Retina (tissue), 1 donor: ENCODE data around the gene ADORA2A.

Experiments
- DNase-seq: peaks from one replicate; pipeline ENCODE4 v3.0.0-alpha.2; 2016

Gene ADORA2A

DNA sequence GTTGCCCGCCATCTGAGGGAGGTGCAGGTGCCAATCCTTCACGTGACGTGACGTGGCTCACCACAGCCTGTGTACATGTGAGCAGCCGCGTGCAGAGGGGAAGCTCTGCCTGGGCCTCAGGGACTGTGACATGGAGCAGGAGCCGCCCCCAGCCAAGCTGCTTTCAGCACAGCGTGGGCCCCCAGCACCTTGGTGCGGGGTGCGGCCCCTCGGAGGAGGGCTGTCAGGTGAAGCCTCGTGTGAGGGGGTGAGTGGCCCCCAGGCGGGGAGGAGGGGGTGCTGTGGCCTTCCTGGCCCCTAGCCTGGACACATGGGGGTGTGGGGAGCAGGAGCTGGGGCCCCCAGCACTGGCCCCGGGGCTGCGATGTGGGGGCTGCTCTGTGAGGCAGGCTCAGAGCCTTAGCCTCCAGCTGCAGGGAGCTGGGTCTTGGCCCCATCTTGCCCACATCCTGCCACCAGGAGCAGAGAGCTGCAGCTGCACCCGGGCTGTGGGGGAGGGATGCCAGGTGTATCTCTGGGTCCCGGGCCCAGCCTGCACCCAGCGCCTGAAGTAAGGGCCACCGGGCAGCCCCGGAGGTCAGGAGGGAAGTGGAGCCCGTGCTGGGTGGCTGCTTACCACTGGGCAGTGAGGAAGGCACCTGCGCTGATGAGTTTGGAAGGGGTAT is at the start of gene ADORA2A:
Gene ADORA2A (plus strand): TSS at position 100 of the 665 bp plus-strand sequence. CDS start 5,806 bp downstream, outside the sequence.
- DNase-seq = no peak

DNA sequence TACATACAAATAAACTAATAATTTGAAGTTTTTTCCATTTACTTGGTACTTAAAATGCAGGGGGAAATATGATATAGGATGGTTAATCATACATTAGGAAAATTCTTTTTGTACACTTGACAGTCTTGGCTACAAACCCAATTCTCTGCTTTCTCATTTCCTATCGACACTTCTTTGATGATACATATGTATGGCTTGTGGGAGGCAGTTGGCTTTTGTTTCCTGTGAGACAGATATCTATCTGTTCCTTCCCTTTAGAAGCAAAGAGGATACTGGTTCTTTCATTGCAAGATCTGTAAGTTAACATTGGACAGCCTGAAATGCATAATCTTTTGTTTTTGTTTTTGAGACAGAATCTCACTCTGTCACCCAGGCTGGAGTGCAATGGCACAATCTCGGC is 47.9 kb upstream of the ADORA2A start:
- DNase-seq = no peak

DNA sequence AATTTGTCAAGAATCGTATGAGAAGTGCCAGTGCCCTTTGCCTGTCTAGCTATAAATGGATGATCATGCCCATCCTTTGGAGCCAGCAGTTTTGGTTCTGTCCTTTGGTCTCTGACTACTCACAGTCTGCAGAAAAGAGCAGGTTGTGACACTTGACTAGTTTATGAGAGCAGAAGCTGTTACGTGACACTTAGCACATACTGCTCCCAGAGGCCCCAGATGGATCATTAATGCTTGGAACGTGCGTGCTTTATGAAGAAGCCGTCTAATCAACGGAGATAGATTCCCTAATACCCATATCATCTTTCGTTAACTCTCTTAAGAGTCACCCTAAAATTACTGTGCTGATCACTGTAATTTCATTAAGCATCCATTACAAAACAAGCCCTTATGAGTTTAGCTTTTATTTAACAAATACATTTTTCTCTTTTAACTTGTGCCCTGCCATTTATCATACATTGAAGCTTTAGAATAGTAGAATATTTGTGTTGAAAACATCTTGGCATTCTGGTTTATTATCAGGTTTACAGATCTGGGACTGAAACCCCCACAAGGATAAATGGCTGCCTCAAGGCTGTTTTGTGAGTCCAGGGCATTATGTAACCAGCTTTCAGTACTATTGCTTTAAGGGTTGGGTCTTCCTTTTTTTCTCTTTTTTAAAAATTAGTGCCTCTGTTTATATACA is 47.0 kb upstream of the ADORA2A start:
- peak; percentile 6 for DNase-seq

DNA sequence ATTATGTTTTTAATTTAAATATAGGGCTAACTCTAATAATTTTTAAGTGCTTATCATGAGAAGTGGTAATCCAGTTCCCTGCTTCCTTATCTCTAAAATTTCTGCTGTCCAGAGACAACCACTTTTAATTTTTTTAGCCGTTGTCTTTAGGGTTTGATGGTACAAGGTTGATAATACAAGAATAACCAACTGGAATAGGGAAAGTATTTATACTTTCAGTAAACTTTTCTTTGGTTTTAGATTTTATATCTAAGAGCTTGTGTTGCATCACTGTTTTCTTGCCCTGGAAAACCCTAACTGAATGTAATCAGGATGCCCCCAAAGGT is 46.5 kb upstream of the ADORA2A start:
- no peak for DNase-seq

DNA sequence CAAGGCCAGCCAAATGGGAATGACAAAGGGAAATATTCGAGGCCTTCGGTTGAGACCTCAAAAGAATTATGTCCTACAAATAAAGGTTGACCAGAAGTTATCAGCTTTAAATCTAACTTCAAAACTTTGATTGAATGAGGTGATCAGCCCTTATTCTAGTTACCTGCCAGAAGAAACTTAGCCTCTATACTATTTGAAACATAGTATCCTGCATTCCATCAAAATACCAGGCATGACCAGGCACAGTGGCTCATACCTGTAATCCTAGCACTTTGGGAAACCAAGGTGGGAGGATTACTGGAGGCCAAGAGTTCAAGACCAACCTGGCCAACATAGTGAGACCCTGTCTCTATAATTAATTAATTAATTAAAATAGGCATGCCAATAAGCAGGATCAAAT is 44.3 kb upstream of the ADORA2A start:
- DNase-seq = no peak

DNA sequence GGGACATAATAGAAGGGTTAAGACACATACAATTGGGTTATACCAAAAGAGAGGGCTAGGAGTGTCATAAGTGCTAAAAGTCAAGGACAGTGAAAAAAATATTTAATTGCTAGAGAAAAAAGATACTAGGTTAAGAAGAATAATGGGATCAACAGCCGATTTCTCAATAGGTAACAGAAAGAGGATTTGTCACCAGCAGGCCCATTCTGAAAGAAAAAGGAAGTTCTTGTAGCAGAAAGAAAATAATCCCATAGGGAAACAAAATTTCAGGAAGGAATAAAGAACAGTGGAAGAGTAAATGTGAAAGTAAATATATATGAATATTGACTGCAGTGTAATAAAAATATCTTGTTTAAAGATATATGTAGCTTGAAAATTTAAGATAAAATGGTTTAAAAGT is 43.3 kb upstream of the ADORA2A start:
- DNase-seq = no peak

DNA sequence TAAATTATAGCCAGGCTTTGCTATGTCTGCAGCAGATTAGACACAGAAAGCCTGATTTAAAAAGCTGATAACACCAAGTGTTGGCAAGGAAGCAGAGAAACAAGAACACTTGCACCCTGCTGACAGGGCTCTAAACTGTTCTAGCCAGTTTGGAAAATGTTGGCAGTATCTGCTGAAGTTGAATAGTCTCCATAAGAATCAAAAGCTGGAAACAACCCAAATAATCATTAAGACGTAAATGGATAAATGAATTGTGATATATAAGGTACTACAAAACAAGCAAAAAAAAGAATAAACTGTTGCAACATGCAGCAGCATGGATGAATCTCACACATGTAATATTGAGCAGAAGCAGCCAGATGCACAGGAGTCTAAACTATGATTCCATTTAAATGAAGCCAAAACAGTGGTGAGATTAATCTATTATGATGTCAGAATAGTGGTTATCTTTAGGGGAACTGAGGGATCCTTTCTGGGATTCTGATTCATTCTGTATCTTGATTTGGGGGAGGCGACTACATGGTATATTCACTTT is 40.4 kb upstream of the ADORA2A start:
- DNase-seq = no peak

DNA sequence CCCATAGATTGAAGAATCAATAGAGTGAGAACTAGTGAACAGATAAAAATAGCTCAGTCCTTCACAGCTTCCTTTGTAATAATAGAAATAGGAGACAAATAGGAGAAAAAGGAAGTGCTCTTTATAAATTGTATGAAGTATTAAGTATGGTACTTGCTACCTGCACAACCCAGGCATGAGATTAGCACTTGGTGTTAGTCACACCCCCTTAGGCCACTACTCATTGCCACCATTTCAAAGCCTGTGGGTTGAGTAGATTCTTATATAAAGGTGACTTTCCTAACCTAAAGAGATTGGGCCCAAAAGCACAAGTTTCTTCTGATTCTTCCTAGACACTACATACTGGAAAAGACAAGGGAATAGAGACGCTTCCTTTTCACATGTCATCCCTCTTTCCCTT is 37.7 kb upstream of the ADORA2A start:
- DNase-seq = no peak

DNA sequence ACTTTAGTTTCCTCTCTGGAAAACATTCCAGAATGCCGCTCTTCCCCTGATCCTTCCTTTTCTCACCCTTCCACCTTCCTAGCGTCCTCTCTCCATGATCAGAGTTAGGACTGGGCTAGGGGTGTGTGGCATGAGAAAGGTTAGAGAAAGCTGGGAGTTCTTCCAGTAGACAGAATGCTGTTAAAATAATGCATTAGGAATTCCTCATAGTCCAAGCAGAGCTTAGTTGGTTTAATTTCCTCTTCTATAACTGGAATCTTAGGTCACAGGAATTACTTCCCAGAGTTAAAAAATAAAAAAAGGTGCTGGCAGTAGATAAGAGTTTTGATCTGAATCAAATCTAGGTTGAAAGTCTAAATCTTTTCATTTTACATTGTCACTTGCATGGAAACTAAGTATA is 37.2 kb upstream of the ADORA2A start:
- DNase-seq = no peak

DNA sequence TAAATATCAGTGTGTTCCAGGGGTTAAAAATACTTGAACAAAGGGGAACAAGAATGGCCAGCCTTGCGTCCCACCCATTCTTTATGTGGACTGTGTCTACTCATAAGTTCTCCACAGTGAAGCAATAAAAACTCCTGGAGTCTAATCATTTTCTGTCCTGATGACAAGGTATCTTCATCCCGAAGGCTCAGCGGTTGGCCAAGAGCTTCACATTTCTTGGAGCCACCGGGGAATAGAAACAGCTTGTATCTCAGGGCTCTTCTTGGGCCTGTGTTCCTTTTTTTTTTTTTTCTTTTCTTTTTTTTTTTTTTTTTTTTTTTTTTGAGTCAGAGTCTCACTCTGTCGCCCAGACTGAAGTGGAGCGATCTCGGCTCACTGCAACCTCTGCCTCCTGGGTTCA is 36.8 kb upstream of the ADORA2A start:
- DNase-seq = no peak

DNA sequence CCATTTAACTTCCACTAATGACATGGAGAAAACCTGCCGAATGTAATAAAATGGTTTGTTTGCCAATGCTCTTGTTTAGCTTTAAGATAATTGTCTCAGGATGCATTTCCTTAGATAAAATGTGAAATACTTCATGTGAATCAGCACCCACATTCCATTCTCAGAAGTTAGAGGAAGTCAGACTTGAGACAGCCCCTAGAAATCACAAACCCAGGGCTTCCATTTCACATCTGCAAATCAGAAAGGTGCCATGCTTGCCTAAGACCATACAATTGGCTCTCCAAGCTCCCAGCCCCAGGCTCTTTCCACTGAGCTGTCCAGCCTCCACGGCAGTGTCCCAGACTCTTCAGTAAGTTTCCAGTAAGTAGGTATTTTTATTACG is 35.6 kb upstream of the ADORA2A start:
- DNase-seq = no peak

DNA sequence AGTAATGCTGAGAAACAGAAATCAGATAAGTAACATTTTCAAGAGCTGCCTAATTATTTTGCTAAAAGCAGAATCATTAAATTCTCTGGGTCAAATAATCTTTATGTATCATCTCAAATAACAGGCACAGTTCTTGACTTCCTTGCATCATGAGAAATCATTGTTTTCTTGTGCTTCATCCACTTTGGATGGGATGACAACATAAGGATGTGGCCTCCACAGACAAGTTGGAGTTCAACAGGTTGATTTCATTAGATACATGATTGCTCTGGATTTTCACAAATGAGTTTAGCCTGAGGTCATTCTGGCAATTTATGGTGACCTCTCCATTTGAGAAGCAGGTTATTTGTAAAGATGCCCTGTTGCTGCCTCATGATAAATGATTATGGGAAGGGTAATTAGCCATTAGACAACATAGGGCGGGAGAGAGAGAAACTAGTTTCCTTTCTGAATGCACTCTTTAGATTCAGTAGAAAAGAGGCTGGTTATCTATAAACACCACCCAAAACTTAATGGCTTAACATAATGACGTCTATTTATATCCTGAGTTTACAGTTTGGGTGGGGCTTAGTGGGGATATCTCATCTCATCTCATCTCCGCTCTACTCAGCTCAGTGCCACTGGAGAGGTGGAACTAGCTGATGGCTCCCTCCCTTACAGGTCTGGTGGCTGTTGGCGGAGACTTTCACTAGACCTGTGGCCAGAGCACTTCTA is 35.0 kb upstream of the ADORA2A start:
- DNase-seq = no peak

DNA sequence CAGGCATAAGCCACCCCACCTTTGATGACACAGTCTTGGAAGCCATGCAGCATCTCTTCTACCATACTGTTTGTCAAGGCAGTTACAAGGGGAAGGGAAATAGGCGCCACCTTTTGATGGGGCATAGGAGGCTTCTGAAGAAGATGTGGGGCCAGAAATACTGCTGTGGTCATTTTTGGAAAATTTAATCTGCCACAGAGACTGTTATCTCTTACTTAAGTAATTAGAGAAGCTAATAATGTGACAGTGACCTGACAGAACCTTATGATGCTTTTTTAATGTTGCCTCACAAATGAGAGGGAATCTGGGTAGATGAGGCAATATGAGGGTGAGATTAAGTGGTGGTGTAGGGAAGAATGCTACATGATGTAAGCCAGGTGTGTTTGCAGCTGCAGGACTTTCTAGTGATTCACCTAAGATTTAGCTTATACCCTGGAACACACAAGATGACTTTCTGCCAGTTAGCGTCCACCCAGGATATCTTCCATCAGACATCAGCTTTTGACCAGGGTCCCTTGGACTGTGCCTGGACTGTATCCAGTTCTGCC is 34.3 kb upstream of the ADORA2A start:
- no peak for DNase-seq

DNA sequence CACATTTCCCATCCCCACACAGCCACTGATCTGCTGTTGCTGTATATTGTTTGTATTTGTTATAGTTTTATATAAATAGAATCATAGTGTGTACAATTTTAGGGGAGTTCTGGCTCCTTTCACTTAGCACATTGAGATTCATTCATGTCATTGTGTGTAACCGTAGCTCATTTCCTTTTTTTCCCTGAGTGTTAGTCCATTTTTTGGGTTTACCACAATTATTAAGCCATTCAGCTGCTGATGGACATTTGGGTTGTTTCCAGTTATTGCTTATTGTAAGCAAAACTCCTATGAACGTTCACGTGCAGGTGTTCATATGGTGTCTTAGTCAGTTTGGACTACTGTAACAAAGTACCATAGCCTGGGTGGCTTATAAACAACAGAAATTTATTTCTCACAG is 33.6 kb upstream of the ADORA2A start:
- no peak for DNase-seq

DNA sequence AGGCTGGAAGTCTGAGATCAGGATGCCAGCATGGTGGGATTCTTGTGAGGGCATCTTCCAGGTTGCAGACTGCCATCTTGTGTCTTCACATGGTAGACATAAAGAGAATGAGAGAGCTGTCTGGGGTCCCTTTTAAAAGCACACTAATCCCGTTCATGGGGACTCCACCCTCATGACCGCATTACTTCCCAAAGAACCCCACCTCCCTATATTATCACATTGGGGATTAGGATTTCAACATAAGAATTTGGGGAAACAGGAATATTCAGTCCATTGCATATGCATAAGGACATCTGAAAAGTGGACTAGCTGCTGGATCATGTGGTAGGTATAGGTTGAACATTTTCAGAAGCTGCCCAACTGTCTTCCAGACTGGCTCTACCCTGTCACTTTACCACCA is 33.1 kb upstream of the ADORA2A start:
- no peak for DNase-seq

DNA sequence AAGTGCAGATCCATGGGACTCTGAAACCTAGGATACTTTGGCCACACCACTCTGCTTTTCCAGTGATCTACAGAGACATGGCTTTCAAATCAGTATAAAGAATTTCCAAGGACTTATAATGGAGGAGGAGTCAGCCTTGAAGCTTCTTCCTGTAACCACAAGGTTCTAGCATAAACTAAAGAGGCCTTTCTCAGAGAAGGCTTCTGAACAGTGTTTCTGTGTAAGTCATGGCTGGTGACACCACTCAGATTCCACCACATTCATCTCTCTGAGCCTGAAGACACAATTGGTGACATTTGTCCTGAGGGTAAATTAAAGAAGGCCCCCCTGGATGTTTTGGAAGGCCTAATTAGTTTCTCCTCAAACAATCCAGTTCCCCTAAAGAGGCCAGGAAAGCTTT is 29.0 kb upstream of the ADORA2A start:
- no peak for DNase-seq

DNA sequence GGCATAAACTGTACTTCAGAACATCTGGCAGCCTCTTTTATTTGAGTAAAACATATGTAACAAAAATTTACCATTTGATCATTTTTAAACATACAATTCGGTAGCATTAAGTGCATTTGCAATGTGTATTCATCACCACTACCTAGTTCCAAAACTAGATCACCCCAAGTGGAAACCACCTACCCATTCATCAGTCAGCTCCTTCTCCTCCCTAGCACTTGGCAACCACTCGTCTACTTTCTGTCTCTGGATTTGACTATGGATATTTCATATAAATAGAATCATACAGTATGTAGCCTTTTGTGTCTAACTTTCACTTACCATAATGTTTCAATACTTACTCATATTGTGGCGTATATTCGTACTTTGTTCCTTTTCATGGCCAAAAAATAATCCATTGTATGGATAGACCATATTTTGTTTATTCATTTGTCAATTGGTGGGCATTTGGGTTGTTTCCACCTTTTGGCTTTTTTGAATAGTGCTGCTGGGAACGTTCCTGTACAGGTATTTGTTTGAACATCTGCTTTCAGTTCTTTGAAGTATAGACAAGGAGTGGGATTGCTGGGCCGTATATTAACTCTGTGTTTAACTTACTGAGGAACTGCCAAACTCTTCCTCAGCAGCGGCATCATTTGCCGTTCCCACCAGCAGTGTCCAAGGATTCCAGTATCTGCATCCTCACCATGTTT is 27.2 kb upstream of the ADORA2A start:
- no peak for DNase-seq

DNA sequence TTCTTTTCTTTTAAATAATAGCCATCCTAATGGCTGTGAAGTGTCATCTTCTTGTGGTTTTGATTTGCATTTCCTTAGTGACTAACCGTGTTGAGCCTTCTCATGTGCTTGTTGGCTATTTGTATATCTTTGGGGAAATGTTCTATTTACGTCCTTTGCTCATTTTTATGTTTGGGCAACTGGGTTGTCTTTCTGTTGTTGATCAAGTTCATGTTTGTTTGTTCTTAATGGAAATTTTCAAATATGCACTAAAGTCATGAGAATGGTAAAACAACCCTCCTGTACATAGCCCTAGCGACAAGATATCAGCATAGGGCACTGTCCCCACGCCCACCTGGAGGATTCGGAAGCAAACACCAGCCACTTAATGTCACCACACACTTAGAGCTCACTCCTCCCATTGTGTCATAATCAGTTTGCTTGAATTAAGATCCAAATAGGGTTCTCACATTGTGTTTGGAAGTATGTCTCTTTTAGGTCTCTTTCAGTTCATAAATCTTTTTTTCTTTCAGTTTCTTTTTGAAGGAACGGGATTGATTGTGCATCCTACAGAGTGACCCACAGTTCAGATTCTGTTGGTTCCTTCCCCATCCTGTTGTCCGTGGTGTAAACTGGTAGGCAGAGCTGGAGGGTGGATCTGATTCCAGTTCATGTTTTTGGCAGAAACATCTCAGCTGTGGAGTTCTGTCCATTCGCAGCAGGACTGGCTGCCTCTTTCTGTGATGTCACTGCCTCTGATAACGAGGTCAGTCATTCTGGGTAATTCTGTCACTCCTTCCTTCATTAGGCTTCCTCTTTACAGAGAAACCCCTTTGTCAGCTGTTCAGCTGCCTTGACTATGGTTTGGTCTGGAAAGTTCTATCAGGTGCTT is 26.4 kb upstream of the ADORA2A start:
- DNase-seq = no peak

DNA sequence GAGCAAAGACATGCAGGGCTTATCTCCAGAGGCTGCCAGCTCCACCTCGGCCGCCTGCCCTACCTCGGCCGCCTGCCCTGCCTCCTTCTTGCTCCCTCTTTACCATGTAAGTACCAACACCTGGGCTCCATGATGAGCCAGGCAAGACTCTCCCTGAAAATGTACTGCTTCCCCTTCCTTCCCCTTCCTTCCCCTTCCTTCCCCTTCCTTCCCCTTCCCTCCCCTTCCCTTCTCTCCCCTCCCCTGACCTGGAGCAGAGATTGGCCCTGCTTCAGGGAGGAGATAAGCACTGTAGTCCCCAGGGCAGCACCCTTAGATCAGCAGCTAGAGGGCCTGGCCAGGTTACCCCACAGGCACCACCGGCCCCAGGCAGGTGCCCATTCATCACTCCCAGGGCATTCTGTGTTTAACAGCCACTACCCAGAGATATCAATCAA is 25.4 kb upstream of the ADORA2A start:
- no peak for DNase-seq

DNA sequence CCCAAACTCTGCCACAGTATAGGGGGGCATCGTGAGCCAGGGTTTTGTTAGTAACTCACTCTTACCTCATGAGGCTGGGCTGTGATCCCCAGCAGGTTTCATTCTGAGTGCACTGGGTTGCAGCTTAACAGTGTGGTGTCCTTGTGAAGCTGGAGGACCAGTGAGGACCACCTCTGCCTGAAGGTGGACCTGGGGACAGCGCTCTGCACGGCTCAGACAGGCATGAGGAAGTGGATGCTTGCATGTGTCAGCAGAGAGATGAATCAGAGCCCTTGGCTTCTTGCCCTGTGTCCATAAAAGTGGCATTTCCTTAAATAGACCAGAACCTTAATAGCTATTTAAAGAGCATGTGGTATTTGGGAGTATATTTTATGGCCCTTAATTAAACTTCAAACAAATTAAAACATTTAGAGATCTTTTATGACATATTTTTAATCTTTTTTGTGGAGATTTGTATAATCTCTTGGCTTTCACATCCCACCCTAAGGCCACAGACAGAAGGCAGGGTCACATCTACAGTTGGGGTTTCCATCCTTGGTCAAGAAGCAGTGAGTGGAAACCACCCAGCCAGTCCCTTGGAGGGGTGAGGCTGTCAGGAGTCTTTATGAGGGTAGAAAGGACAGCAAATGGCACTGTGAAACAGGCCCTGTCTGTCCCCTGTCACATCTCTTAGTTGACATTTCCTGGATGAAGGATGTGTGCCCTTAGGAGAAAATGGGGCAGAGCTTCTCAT is 24.8 kb upstream of the ADORA2A start:
- no peak for DNase-seq

DNA sequence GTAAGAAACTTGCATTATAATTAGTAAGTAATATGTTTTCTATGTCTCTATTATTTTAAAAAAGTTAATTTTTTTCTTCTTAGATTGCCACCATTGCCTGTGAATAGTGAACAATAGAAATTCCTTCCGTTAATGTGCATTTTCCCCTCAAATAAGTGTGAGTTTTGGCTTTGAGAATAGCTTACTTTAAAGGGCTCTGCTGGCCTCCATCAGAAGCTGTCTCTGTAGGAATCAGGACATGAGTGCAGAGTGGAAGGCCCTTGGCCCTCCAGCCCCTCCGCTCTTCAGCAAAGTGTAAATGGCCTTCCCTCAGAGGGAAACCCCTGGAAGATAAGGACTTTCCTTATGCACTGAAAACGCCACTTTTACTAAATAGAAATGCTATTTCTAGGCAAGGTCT is 24.1 kb upstream of the ADORA2A start:
- no peak for DNase-seq
